ENCODE data around the gene HOXC10. TPM values are rescaled to one million over a fixed set of nuclear protein-coding genes. Genes with fewer than 3 reads are reported as not detected.

The HOXC10 gene
- total and polyA plus RNA-seq, 2 of the 8 experiments (the other 6 are each of a cell fraction or from before 2014, with no cell fraction given): not detected

GRCh38 chr12:54021432-54022013 is 36.6 kb downstream of the HOXC10 start (continued):
- TF ChIP-seq CTCF (IDR thresholded peaks at IDR 0.05; ENCODE audit: control extremely low read depth in 1 of 3, insufficient read depth in 1 of 3, low read depth in 1 of 3, low read length in 3 of 3): peak; percentile 31 to 47 (median 42)
- no peak for TF ChIP-seq ATF2 (IDR thresholded peaks at IDR 0.05; ENCODE audit: low read length)
- no peak for TF ChIP-seq JUND (IDR thresholded peaks at IDR 0.05; ENCODE audit: low read length)
- TF ChIP-seq SP1 (IDR thresholded peaks at IDR 0.05; ENCODE audit: low read depth, low read length): peak; percentile 73
- no peak for TF ChIP-seq SIRT6 (IDR thresholded peaks at IDR 0.05; ENCODE audit: low read length)
